ENCODE results near the gene INSYN2B.

INSYN2B gene

GRCh38 chr5:169980418-169981053 lies at the start of gene INSYN2B:
INSYN2B (minus strand) TSS chr5:169980495; CDS start chr5:169883898, 96,597 bp downstream.
- DNase-seq (ENCODE audit: low read depth), result no peak

- DNase-seq (ENCODE audit: low read depth), result no peak
Measured at GRCh38 chr5:170028124-170028523, 47.8 kb upstream of the INSYN2B start.

GRCh38 chr5:170025853-170026252 lies 45.6 kb upstream of the INSYN2B start:
- DNase-seq (ENCODE audit: low read depth), result no peak

- no peak for DNase-seq (ENCODE audit: low read depth)
Measured at GRCh38 chr5:170021506-170021905, 41.2 kb upstream of the INSYN2B start.

DNA sequence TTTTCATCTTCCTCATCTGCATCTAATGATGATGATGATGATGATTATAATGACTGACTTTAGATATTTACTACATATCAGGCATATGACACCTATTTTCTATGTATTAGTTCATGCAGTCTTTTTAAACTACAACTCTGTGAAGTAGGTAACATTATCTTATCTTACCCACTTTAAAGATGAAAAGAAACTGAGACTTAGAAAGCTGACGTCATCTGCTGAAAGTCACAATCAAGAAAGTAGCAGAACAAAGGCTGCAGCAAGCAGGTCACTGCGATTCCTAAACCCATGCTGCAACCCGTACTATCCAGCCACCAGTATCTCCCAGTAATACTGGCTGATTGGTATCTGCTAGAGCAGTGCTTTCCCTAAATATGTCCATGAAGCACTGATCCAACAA lies 40.1 kb upstream of the INSYN2B start:
- no peak for DNase-seq (ENCODE audit: low read depth)

GRCh38 chr5:170012622-170013021 lies 32.3 kb upstream of the INSYN2B start:
- no peak for DNase-seq (ENCODE audit: low read depth)

DNA sequence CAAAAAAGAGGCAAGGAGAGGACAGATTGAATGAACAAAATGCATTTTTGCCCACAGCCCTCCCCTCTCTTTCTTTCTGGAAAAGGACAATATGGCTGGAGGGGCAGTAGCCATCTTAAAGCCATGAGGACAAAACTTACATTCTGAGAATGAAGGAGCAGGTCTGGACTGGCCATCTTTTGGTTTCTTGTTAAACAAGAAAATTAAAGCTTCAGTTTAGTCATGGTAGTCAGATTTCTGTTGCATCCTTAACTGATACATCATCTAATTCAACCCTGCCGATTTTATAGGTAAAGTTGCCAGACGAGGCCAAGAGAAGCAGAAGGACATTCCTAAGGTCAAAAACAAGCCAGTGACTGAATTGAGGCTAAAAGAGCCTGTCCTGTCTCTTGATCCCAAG lies 31.5 kb upstream of the INSYN2B start:
- DNase-seq (ENCODE audit: low read depth), result no peak

DNA sequence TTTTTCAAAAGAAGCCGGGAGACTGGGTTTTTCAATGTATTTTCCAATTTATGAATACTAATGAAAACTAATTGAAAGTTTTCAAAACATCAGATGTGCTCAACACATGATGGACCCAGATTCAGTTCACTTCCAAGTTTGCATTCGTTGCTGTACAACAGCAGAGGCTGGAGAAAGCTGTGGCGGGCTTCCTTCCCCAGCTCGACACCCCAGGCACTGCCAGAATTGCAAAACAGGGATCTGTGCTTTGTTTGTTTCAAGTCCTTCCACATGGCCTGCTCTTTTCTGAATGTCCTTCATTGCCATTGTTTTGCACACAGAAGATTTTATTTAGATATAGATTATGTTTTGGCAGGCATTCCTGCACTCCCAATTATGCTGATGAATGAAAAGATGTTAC lies 30.3 kb upstream of the INSYN2B start:
- no peak for DNase-seq (ENCODE audit: low read depth)

DNA sequence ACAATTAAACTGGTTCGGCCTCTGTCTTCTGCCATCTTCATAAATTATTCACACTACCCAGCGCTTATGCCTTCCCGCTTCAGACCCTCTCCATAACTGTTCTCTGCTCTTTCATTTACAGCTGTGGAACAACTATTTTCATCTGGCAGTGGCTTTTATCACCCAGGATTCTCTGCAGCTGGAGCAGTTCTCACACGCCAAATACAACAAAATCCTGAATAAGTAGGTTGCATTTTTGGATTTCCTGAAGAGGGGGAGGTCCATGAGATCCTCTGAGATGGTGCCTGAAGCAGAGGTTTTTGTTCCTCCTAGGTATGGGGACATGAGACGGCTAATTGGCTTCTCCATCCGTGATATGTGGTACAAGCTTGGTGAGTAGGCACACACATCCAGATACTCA lies 28.1 kb upstream of the INSYN2B start:
- DNase-seq (ENCODE audit: low read depth), result no peak

GRCh38 chr5:170006021-170006420 lies 25.7 kb upstream of the INSYN2B start:
- no peak for DNase-seq (ENCODE audit: low read depth)

DNA sequence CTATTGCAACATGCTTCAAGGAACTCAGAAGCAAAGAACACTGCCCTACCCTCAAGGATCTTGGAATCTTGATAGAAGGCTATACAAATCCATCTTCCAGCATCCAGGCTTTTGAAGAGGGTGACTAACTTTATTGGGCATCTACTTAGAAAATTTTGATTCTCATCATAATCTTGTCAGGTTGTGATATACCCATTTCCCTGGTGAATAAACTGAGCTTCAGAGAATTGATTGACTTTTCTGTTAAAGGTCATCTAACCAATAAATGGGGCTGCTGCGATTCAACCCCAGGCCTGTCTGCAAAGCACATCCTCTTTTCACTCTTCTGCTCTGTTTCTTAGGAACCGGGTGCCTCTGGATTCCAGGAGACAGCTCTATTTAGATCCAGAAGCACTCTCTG lies 19.9 kb upstream of the INSYN2B start:
- DNase-seq (ENCODE audit: low read depth), result no peak

- no peak for DNase-seq (ENCODE audit: low read depth)
Measured at GRCh38 chr5:169999621-170000020, 19.3 kb upstream of the INSYN2B start.

- no peak for DNase-seq (ENCODE audit: low read depth)
Measured at GRCh38 chr5:169997798-169998197, 17.5 kb upstream of the INSYN2B start.

GRCh38 chr5:169993485-169993790 lies 13.1 kb upstream of the INSYN2B start:
- DNase-seq (ENCODE audit: low read depth), result no peak

DNA sequence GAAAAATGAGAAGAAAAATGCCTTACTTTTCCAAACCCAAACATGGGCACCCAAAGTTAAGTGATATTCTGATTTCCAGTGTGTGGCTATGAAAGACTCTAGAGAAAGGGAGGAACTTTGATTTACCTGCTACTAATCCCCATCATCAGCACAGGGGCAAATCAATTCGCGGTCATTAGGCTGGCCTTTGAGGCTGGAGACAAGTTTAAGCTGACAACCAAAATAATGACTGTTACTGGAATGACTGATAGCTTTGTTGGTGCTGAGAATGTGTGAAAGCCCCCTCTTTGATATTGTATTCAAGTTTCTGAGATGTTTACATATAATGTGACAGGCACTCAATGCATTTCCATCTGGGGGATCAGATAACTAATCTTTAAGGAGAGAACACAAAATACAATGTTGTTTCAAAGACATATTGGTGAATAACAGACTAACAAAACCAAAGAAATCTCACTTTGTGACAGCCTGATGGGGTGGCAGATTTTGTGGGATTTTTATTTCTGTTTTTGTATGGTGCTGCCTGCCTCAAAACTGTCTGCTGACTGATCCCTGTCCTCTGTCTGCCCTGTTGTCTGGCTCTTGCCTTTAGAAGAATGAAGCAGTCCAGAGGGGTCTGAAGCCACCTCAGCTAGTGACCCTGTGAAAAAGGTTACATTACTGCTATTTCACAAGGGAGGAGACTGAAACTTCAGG lies 12.6 kb upstream of the INSYN2B start:
- no peak for DNase-seq (ENCODE audit: low read depth)

DNA sequence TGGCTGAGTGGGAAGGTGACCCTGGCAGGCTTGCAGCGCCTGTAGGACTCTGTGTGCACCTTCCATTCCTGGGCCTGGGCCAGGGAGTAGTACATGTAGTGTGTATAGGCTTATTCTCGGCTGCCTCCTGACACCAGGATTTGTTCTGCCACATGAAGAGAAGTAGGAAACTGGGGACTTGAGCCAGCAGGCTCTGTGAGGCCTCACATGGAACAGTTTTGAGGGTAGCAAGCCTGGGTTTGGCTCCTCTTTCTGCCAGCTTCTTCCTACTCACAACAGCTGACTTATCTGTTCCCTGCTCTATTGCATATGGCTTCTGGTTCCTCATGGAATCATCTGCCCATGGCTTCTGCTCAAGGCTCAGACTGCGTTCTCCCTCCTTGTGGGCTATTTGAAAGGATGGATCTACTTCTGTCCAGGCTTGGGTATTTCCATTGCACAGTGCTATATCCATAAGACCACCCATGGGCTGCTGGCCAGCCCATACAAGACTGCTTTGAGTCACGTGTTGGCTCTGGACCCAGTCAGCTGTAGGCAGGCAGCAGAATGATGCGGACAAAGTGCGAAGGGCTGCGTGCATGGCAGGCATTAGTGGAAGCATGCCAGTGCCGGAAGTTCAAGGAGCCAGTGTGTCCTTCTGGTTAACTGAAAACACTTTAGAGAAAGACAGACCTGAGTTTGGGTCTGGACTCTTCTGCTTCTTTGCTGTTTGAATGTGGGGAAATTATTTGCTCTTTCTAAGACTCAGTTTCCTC lies 11.0 kb upstream of the INSYN2B start:
- DNase-seq (ENCODE audit: low read depth), result no peak

DNA sequence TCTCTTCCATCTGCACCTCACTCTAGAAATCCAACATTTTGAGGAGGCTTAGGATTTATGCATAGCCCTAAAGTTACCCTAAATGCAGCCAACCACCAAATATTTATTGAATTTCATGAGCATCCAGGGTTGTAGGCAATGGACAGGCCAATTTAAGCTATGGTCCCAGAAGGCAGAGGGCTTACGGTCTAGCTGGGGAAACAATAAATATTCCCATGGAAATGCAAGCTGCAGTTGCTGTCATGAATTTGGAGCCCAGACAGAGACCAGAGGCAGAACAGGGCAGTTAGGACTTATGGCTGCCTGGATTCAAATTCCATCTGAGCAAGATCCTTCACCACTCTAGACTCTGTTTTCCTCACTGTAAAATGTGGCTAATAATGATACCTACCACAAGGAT lies 9.1 kb upstream of the INSYN2B start:
- no peak for DNase-seq (ENCODE audit: low read depth)

DNA sequence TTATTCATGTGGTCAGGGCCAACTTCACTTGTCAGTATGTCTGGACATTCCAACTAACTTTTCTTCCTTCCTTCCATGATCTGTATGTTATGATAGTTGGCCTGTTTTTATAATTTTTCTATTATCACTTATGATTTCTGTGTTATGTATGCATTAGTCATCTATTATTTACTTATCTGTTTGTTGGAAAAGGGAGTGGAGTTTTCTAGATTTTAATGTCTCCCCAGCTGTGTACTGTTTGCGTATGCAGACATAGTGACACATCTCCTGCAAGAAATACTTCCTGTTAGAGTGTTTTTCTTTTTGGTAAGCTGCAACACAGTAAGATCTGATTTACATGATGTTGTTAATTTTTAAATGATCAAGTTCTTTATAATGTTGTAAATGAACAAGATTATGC lies 8.7 kb upstream of the INSYN2B start:
- no peak for DNase-seq (ENCODE audit: low read depth)

DNA sequence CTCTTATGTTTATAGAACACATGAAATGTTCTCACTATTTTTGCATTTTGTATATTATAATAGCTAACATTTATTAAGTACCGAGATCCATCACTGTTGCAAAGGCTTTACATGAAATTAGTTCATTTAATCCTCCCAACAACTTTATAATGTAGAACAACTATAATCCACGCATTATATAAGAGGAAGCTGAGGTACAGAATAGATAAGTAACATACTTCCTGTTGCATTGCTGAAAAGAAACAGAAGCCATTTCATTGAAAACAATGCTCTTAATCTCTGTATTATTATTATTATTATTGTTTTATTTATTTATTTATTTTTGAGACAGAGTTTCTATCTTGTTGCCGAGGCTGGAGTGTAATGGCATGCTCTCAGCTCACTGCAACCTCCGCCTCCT lies 7.9 kb upstream of the INSYN2B start:
- no peak for DNase-seq (ENCODE audit: low read depth)

GRCh38 chr5:169979871-169980270 lies 424 bp downstream of the INSYN2B start:
- no peak for DNase-seq (ENCODE audit: low read depth)

GRCh38 chr5:169978714-169979113 lies 1.6 kb downstream of the INSYN2B start:
- DNase-seq (ENCODE audit: low read depth), result no peak

DNA sequence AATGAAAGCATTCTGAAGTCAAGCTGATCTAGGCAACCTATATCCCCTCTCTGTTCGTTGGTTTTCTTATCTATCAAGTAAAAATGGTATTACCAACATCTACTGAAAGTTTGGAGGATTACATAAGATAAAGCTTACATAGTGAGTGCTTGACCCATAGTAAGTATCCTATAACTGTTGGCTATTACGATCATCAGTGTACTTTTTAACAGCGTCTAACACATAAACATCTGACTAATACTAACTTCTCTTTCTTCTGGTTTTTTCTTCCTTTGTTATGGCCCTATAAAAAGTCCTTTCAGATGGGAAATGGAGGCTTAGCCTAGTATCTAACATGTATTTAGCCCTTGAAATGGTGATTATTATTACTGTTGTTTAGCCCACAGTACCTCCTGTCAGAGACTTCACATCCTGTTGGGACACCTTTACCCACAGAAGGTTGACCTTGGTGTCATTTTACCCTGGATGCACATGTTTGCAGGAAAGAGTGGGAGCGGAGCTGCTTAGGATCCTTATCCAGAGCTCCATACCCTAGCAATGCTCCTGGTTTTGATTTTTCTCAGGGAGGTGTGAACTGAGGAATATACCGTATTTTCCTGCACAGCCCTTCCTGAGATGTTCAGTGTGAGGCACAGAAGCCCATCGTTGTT lies 6.0 kb downstream of the INSYN2B start:
- DNase-seq (ENCODE audit: low read depth), result no peak

DNA sequence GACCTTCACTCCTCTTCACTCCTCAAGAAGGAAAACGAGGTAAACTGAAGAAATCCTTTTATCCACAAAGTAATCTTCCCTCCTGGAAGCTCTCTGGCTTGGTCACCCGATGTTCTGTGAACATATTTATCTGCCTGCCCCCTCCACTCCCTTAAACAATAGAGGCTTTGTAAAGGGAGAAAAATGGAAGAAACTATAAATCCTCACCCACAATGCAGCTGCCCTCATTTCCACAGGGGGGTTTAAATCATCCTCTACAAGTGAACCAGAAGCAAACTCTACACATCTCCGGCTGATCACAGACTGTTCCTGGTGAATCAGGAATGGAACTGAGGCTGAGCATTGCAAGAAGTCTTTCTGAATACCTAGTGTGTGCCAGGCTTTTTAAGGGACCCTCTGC lies 7.2 kb downstream of the INSYN2B start:
- DNase-seq (ENCODE audit: low read depth), result no peak
